Epidermal melanocyte (primary cell): ENCODE data around the gene TRIM74.
"Not testable (repeated sequence)": the region's sequence is repeated elsewhere in the genome, so short reads cannot be mapped to it uniquely, and the experiment has no call there.

ENCODE experiments used
- DNase-seq: peaks from one replicate; pipeline ENCODE4 v3.0.0; 2011; ENCODE audit warnings: low spot score; ENCODE audit not compliant: insufficient read length

TRIM74 gene

DNA sequence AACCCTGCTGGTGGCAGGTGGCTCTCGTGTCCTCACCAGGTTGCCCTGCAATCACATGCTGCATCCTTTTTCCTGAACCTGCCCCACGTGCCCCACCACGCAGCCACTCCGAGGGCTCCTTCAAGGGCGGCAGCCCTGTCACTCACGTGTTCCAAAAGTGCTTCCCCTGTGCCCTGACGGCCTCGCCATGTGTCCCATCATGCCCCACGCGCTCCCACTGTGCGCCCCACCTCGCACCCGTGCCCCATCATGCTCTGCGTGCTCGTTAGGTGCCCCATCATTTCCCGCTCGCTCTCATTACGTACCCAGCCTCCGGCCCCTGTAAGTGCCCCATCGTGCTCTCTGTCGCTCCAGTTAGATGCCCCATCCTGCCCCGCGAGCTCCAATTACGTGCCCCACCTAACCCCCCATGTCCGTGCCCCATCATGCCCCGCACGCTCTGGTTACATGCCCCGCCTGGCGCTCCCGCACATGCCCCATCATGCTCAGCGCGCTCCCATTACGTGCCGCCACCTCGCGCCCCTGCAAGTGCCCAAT is at the start of gene TRIM74:
TSS of gene TRIM74 (minus strand) at position 487 of the 537 bp plus-strand sequence. CDS start 3,309 bp downstream, outside the sequence.
- not testable (repeated sequence) for DNase-seq

DNA sequence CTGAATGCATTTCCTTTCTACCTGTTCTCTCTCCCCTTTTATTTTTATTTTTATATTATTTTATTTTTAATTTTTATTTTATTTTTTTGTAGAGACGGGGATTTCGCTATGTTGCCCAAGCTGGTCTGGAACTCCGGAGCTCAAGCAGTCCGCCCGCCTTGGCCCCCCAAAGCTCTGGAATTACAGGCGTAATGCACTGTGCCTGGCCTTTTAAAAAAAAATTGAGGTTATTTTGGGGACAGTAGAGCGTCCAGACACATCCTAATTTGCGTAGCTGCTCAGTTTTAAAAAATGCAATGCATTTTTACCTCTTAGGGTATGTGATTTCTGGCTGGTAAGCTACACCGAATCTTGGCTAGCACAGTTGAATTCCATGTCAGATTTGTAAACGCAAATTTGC is 37.2 kb upstream of the TRIM74 start:
- not testable (repeated sequence) for DNase-seq

DNA sequence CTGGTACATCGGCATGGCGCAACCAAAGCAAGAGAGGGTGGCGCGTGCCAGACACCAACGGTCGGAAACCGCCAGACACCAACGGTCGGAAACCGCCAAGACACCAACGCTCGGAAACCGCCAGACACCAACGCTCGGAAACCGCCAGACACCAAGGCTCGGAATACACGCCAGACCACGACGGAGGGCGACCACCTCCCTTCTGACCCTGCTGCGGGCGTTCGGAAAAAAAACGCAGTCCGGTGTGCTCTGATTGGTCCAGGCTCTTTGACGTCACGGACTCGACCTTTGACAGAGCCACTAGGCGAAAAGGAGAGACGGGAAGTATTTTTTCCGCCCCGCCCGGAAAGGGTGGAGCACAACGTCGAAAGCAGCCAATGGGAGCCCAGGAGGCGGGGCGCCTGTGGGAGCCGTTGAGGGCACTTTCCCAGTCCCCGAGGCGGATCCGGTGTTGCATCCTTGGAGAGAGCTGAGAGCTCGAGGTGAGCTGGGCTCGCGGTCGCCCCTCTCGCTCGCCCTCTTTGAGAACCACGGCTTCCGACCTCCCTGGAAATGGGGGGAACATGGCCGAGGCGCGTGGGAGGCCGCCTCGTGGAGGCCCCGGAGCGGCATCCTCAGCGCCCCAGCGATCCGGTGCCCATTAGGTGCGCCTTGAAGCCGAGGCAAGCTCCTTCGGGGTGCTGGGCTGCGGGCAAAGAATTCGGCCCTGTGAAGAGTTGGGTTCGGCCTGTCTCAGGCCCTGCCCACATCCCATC is 36.6 kb upstream of the TRIM74 start:
- not testable (repeated sequence) for DNase-seq

DNA sequence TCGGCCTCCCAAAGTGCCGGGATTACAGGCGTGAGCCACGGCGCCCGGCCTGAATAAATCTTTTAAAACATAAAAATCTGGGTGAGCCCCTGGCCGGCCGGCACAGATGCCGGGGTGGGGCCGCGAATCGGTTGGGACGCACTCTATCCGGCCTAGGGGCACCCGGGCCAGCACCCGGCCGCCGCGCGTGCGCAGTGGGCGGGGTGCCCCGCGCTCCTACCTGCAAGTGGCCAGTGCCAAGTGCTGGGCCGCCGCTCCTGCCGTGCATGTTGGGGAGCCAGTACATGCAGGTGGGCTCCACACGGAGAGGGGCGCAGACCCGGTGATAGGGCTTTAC is 36.1 kb upstream of the TRIM74 start:
- not testable (repeated sequence) for DNase-seq

DNA sequence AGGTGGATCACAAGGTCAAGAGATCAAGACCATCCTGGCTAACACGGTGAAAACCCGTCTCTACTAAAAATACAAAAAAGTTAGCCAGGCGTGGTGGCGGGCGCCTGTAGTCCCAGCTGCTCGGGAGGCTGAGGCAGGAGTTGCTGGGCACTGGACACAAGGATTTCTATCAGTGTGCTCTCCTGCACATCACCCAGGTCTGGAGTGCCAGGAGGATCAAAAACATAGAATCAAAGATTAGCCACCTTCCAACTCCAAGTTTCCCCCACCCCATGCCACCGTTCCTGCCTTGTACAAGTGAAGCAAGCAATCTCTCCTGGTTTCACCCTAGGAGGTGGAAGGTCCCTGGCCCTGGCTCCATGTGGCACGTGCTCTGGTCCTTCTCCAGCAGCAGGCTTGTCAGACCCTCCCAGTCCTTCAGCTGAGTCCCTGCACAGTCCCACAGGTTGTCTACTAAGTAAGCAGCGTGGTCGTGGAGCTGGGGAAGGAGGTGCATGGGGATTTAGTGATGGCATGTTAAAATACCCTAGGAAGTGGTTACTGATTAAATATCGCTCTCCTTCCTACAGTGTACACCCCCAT is 28.7 kb upstream of the TRIM74 start:
- not testable (repeated sequence) for DNase-seq

DNA sequence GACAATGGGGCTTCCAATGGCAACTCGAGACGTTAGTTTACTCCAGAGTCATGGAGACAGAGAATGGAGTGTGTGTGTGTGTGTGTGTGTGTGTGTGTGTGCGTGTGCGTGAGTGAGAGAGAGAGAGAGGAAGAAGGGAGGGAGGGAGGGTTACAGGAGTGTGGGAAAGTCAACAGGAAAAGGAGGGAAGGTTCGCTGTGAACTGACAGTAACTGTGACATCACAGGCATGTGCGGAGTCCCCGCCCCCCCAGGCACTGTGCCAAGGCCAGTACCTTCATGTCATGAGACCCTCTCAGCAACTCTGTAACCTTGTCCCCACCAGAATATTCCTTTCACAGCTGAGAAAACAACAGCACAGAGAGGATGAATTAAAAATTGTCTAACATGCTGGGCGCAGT is 28.2 kb upstream of the TRIM74 start:
- not testable (repeated sequence) for DNase-seq

DNA sequence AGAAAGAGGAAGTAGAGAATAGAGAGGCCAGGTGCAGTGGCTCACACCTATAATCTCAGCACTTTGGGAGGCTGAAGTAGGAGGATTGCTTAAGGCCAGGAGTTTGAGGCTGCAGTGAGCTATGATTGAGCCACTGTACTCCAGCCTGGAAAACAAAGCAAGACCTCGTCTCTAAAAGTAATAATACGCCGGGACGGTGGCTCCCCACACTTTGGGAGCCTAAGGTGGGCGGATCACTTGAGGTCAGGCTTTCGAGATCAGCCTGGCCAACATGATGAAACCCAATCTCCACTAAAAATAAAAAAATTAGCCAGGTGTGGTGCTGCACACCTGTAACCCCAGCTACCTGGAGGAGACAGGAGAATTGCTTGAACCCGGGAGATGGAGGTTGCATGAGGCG is 26.2 kb upstream of the TRIM74 start:
- not testable (repeated sequence) for DNase-seq

DNA sequence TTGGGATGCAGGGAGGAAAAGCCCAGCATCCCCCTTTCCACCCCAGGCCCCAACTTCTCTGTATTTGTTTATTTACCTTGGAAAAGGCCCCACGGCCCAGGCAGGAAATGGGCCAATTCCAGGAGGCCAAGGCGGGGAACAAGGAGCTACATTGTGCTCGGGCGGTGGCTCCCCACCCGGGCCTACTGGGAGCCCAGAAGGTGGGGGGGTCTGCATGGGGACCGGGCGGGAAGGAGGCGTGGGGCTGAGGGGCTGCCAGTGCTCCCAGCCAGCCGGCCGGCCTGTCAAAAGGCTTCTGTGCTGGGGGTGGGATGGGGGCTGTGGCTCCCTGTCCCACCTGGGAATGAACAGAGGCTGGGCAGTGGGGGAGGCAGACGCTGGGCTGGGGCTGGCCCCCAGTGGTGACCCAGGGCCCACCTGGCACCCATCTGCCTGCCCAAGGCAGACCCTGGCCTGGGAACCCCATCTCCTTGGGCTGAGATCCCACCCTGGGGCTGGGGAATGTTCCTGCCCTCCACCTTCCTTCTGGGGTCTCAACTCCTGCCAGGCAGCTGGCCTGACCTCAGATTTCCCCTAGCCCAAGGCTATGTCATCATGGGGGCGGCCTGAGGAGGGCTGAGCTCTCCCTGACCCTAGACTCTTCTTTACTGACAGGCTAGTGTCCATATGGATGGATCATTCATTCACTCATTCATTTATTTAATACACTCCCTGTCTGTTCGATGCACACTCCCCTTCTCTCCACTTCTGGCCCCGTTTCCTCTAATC is 21.1 kb upstream of the TRIM74 start:
- DNase-seq = not testable (repeated sequence)

DNA sequence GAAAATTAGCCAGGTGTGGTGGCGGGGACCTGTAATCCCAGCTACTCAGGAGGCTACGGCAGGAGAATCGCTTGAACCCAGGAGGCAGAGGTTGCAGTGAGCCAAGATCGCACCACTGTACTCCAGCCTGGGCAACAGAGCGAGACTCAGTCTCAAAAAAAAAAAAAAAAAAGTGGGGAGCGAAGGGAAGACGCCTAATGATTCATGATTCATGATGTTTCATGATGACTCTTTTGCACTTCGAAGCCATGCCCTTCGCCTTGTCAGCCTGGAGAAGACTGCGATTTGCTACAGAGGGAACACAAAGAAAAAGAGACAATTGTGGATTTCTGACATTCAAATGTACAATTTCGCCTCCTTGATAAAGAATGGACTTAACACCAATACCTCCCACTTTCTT is 12.8 kb upstream of the TRIM74 start:
- DNase-seq = not testable (repeated sequence)

DNA sequence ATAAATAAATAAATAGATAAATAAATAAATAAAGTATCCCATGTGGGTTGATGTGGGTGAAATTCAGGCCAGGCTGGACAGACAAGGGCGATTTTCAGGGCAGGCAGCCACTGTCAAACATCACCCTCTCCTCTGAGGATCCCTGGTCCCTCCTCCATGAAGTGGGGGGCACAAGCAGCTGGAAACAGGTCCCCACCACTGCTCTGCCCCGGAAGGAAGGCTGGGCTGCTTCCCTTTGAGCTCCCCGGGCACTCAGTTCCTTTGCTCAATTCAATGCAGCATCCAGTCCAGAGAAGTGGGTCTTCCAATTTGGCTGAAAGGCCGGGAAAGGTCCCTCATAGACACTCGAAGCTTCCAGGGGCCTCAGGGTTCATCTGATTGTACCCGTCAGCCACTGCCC is 11.1 kb upstream of the TRIM74 start:
- not testable (repeated sequence) for DNase-seq

DNA sequence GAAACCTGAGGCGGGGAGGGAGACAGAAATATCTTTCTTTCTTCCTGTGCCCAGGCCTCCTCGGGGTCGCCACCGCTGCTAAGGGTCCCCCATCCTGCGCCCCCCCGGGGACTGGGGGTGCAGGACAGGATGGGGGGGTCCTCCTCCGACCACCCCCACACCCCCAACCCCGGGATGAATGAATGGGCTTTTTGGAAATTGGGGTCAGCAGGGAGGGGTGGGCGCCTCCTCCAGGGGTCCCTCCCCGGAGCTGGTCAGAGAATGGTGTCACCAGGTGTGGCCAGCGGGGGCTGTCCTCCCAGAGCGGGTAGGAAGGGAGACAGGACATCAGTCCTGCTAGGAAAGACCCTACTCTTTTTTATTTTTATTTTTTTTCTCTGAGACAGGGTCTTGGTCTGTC is 7.2 kb upstream of the TRIM74 start:
- DNase-seq = not testable (repeated sequence)

DNA sequence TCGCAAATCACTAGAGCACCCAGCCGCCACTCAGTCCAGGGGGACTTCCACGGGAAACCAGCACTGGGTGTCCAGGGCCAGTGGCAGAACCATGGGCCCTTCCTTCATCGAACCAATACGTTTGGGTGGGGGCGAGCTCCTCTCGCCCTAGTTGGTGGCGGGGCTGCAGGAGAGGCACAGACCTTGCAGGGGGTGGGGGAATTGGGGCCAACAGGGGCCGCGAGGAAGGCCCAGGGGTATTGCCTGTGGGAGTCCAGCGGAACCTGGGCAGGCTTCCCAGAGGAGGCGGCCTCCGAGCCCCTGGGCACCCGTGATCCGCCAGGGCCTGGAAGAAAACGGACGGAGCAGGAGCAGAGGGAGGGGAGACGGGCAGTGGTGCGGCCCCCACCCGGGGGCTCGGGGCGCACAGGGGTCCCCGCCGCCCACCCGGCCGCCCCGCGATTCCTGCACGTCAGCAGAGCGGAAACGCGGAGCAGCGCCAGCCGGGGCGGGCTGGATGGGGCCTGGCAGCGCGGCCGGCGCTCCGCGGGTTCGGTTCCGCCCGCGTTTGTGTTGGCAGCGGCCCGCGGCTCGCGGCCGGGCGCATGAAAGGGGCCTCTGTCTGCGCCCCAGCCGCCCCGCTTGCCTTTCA is 6.5 kb upstream of the TRIM74 start:
- not testable (repeated sequence) for DNase-seq

DNA sequence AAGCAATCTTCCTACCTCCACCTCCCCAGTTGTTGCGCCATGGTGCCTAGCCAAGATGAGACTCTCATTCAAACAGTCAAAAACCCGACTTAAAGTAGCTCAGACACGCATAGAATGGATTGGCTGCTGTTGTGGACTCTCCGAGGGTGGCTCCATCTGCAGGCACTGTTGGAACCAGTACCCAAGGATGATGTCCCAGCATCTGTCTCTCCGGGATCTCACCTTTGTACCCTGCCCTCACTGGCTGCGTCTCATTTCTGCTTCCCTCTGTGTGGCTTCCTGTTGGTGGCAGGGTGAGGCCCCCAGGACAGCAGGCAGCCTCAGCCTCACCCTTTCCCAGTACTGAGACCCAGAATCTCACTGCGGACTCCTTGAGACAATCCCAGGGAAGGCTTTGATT is 5.5 kb upstream of the TRIM74 start:
- DNase-seq = not testable (repeated sequence)

DNA sequence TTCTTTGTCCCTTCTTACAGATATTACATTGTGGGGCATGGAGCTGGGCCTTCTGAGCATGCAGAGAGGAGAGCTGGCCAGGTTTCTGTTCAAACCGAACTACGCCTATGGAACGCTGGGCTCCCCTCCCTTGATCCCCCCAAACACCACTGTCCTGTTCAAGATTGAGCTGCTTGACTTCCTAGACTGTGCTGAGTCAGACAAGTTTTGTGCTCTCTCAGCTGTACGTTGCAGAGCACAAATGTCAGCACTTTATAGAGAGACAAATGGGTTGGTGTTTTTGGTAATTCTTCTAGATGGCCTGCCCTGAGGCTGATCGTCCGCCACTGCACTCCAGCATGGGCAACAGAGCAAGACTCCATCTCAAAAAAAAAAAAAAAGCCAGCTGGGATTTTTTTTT is 2.2 kb upstream of the TRIM74 start:
- not testable (repeated sequence) for DNase-seq

DNA sequence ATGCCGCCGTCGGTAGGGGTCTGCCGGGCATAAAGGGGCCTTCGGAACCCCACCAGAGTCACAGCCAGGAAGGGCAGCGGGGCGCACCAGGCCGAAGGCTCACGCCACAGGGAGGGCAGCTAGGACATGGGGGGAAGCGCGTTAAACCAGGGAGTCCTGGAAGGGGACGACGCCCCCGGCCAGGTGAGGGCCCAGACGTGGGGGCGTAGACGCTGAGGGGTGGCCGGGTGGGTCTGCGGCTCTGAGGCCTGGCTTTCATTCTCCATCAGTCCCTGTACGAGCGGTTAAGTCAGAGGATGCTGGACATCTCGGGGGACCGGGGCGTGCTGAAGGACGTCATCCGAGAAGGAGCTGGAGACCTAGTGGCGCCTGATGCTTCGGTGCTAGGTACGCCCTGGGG is 422 bp upstream of the TRIM74 start:
- not testable (repeated sequence) for DNase-seq

DNA sequence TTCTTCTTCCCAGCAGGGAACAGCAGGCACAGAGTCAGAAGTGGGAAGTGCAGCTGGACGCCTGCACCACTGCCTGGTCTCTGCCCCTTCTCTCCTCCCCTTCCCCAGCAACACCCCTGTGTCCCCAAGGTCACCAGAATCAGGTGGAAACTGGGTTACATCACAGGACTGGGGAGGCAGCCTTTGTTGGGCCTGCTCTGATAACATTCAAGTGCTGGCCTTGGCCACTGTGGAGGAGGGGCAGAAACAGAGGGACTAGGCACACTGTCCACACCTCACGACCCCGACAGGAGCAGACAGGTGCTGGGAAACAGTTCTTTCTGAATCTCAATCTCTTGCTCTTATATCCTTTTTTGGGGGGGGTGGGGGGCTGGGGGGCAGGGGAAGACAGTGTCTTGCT is 2.4 kb downstream of the TRIM74 start:
- DNase-seq = not testable (repeated sequence)

DNA sequence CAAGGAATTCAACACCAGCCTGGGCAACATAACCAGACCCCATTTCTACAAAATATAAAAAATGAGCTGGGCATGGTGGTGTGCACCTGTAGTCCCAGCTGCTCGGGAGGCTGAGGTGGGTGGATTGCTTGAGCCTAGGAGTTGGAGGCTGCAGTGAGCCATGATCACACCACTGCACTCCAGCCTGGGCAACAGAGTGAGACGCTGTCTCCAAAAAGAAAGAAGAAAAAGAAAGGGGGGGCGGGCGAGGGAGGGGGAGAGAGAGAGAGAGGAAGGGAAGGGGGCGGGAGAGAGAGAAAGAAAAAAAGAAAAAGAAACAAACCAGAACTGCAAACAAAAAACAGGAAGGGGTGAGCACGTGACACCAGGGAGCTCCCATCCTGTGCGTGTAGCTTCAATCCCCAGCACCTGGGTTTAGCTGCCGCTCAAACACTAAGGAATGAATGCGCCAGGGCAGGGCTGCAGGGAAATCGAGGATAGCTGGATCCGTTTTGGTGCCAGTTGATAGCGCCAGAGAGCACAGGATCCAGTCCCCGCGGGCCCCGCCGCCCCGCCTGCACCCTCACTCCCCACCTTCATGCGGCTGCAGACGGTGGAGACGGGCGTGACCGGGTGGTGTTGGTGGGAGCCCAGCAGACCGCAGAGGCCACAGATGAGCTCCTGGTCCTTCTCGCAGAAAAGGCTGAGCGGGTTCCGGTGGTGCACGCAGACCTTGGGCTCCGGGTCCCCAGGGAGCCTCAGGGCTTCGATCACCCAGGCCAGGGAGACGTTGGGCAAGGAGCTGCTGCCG is 3.9 kb downstream of the TRIM74 start:
- not testable (repeated sequence) for DNase-seq

DNA sequence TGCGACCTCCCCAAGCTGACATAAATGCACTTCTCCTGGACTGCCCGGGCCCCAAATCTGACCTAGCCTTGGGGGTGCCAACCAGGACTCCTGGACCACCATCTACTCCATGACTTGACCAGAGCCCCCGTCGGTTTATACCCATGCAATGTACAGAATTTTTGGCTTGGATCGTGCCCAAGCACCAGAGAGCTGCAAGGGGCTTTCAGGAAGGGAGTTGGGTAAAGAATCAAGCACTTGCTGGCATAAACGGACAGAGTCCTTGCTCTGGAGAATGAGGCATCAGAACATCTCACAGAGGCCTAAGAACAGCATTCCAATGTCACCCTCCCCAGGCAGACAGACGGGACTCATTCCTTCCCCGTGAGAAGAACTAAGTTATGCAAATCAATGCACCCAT is 6.2 kb downstream of the TRIM74 start:
- not testable (repeated sequence) for DNase-seq

DNA sequence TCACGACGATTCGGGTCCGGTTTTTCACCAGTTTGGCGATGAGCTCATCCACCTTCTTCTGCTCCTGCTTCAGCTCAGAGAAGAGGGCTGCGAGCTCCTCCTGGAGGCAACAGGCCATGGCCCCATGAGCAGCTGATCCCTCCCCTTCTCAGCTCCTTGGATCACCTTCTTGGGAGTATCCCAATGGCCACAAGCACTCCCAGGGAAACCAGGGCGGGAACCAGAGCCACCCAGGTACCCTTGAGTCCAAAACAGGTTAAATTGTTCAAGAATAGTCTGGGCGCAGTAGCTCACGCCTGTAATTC is 8.0 kb downstream of the TRIM74 start:
- DNase-seq = not testable (repeated sequence)

DNA sequence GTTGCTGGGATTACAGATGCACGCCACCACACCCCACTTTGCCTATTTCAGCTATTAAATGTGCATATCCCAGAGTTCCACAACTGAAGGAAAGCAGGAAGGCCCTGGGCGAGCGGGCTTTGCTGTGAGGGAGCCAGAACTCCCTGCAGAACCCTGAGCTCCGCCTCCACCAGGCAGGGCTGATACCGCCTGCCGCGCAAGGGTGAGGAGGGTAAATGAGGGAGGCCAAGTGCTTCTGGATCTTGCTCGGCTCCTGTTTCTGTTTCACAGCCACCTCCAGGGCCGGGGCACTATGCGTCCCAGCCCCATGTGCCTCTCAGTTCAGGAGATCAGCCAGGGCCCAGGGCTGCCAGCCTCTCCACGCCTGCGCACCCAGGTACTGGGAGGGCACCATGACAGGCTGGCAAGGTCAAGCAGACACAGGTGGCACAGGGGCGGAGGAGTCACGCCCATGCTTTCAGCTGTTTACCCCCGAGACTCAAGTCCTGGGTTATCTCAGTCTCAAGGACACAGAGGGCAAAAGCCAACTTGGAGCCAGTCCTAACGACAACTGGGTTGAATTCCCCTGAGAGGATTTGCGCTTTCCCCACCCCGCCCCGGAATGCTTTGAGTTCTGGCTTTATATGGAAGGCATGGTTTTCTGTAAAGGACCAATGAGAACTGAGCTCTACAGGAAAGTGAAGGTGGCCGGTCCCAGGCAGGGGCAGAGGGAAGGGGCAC is 8.5 kb downstream of the TRIM74 start:
- not testable (repeated sequence) for DNase-seq
